Astrocyte (in vitro differentiated cells and primary cell): ENCODE data around the gene NCKAP5L.

Experiments used
- EZH2 ChIP-seq: IDR thresholded peaks from 2 replicates; pipeline ENCODE4 v1.6.1; 2012; ENCODE audit warnings: mild to moderate bottlenecking, low read length, inconsistent platforms; ENCODE audit not compliant: insufficient read depth
- TF ChIP-seq, protein P1 (sequence below): IDR thresholded peaks from 2 replicates; pipeline ENCODE4 v1.5.1; 2011; ENCODE audit warnings: low read depth, mild to moderate bottlenecking, inconsistent platforms, low read length, moderate library complexity; ENCODE audit not compliant: insufficient read depth

DNA sequence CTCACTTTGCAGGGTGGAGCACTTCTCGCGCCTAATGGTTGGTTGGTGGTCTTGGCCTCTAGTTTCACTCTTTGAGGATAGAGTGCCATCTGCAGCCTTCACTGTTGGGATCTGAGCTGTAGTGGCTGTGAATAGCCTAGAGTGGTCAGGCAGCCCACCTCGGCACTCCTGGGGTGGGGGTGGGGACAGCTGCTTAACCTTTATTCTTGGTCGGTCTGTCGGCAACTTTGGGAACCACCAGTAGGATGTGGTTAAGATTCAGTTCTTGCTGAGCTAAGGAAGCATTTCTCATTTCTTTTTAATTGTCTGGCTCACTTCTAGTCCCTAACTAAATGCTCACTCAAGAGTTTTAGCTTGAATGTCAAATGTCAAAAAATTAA, 65.8 kb downstream of the NCKAP5L start:
- TF ChIP-seq EZH2, result no peak
- TF ChIP-seq, protein P1, sequence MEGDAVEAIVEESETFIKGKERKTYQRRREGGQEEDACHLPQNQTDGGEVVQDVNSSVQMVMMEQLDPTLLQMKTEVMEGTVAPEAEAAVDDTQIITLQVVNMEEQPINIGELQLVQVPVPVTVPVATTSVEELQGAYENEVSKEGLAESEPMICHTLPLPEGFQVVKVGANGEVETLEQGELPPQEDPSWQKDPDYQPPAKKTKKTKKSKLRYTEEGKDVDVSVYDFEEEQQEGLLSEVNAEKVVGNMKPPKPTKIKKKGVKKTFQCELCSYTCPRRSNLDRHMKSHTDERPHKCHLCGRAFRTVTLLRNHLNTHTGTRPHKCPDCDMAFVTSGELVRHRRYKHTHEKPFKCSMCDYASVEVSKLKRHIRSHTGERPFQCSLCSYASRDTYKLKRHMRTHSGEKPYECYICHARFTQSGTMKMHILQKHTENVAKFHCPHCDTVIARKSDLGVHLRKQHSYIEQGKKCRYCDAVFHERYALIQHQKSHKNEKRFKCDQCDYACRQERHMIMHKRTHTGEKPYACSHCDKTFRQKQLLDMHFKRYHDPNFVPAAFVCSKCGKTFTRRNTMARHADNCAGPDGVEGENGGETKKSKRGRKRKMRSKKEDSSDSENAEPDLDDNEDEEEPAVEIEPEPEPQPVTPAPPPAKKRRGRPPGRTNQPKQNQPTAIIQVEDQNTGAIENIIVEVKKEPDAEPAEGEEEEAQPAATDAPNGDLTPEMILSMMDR, result no peak
